Activated T-helper 2 cell treated with anti-CD3 and anti-CD28 coated beads, Interferon-gamma antibody, Interleukin-2, Interleukin-4, amounts not matched to agents 10 μg/mL and 5 μg/mL and 100 μg/mL, durations not matched to agents 14 hours and 24 hours and 36 hours (primary cell): ENCODE measurements around the gene NKX3-2. TPM values are rescaled to one million over a fixed set of nuclear protein-coding genes. Genes with fewer than 3 reads are reported as not detected.
"Not testable (repeated sequence)": the region's sequence is repeated elsewhere in the genome, so short reads cannot be mapped to it uniquely, and the experiment has no call there.

ENCODE experiments used
- DNase-seq: peaks from one replicate; pipeline ENCODE4 v3.0.0; 2021; ENCODE audit warnings: low spot score
- H3K27ac Mint-ChIP-seq: one replicate; pipeline ENCODE4 v1.8.0; 2021; ENCODE audit warnings: mixed read lengths
- H3K27me3 Mint-ChIP-seq: one replicate; pipeline ENCODE4 v1.8.0; 2021; ENCODE audit warnings: low read depth, mixed read lengths
- H3K36me3 Mint-ChIP-seq: one replicate; pipeline ENCODE4 v1.8.0; 2021; ENCODE audit warnings: low read depth, mixed read lengths
- H3K4me1 Mint-ChIP-seq: one replicate; pipeline ENCODE4 v1.8.0; 2021; ENCODE audit warnings: low read depth, mixed read lengths
- H3K4me3 Mint-ChIP-seq: one replicate; pipeline ENCODE4 v1.8.0; 2021; ENCODE audit warnings: low read depth, mild to moderate bottlenecking, moderate library complexity, mixed read lengths
- H3K9me3 Mint-ChIP-seq: one replicate; pipeline ENCODE4 v1.8.0; 2021; ENCODE audit warnings: mixed read lengths
- intact Hi-C: fragments of 100-400 bp; cut with micrococcal nuclease; formaldehyde crosslinking; loops from one replicate; pipeline ENCODE4 v1.15.1; 2023
- total RNA-seq: library from RNA; stranded (reverse); gene quantifications from 2 replicates; pipeline ENCODE4 v1.2.3, GENCODE V29; 2022

NKX3-2 gene
- total RNA-seq = not detected in 2 replicates

DNA sequence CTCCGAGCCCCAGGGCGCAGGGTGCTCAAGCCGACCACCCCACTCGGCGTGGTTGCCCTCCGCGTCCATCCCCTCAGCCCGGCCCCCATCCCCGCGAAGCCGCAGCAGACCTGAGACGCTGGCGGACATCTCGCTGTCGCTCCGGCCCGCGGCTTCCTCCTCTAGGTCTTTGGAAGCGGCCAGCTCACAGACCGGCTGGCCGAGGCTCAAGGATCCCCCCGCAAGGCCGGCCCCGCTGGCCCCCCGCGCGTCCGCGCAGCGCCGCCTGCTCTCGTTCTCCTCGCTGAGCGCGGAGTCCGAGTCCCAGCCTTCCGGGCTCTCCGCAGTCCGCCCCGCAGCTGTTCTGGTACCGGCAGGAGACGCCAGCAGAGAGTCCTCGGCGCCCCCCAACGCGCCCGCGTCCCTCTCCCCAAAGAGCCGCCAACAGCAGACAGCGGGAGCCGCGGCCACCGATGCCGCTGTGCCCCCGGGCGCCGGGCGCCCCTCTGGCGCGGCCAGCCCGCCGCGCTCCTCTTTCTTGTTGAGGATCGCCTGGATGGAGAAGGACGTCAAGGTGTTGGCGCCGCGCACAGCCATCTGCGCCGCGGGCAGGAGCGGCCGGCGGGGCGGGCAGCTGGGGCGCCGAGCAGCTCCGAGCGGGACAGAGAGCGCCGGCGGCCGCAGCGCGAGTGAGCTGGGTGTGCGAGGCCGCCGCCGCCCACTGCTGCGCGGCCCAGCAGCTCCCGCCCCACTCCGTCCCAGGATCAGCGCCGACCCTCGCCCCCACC, at the start of gene NKX3-2:
TSS of gene NKX3-2 (minus strand) at position 670 of the 767 bp plus-strand sequence. CDS start at position 576, 94 bp downstream.
- no peak for DNase-seq
- intact Hi-C loops = loop anchor here (2.0 to 10.0 kb wide), 2 partner anchors 15 to 159 kb away; no protein-coding TSS in a partner anchor
- H3K27ac Mint-ChIP-seq = peak within 1 kb of the TSS; percentile 58
- peak within 1 kb of the TSS; percentile 86 for H3K4me3 Mint-ChIP-seq
- peaks cover 69% of the 10 kb centered on the region for H3K27me3 Mint-ChIP-seq
- no peaks in the 10 kb centered on the region for H3K9me3 Mint-ChIP-seq
- H3K36me3 Mint-ChIP-seq = peaks cover 10% of the 10 kb centered on the region
- H3K4me1 Mint-ChIP-seq = peaks cover 31% of the 10 kb centered on the region

DNA sequence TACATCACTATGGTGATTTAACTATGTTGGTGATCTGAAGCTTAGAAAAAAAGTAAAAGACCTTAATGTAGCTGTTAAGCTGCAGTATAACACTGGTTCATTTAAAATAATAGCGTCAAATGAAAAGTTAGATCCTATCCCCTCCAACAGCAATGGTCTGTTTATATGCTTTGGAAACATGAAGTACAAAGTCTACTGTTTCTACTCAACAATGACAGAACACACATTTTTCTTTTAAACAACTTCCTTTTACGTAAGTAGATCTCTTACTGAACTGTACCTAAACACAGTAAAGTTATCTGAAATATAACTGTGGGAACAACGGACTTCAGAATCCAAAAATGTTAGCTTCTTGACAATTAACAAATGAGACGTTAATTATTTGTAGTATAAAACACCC, 47.9 kb upstream of the NKX3-2 start:
- H3K4me3 Mint-ChIP-seq = no peak overlapping the region
- no peaks in the 10 kb centered on the region for H3K9me3 Mint-ChIP-seq
- H3K27me3 Mint-ChIP-seq = no peaks in the 10 kb centered on the region
- H3K36me3 Mint-ChIP-seq = peaks cover 44% of the 10 kb centered on the region
- intact Hi-C loops = no loop called here
- H3K4me1 Mint-ChIP-seq = no peaks in the 10 kb centered on the region
- DNase-seq = no peak
- no peak overlapping the region for H3K27ac Mint-ChIP-seq

DNA sequence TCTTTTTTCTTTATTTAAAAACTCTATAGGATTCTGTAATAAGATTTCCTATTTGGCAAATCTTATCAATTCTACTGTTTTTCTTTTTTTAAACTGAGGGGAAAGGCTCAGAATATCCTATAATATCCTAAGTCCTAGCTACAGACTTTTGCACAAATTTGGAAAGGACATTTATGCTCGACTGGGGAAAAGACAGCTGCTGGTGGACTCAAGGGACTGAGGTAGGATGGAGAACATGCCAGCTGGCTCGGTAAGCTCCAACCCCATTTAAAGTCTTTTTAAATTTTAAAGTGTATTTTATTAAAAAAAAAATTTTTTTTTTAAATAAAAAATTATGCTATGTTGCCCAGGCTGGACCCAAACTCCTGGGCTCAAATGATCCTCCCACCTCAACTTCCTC, 46.5 kb upstream of the NKX3-2 start:
- Mint-ChIP-seq H3K27me3 (no peaks in the 10 kb centered on the region), H3K4me3 (no peak overlapping the region), H3K27ac (no peak overlapping the region), H3K36me3 (peaks cover 37% of the 10 kb centered on the region), H3K4me1 (no peaks in the 10 kb centered on the region), H3K9me3 (no peaks in the 10 kb centered on the region)
- DNase-seq = no peak
- intact Hi-C loops = no loop called here

DNA sequence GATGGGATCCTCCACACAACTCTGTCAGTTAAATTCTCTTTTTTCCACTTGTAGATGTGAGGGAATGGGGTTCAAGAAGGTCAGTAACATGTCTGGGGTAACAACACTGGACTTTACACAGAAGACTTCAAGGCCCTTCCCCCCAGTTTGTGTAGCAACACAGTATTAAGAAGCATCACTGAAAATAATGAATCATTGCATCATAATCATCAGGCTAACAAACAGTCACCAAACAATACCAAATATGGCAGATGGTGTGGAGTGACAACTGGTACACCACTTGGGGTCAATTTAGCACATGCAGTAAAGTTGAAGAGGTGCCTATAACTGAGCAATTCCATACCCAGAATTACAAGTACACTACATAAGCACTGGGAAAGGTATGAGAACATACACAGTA, 44.6 kb upstream of the NKX3-2 start:
- H3K36me3 Mint-ChIP-seq = peaks cover 42% of the 10 kb centered on the region
- no peak overlapping the region for H3K4me3 Mint-ChIP-seq
- no peaks in the 10 kb centered on the region for H3K9me3 Mint-ChIP-seq
- no peak overlapping the region for H3K27ac Mint-ChIP-seq
- H3K27me3 Mint-ChIP-seq = no peaks in the 10 kb centered on the region
- intact Hi-C loops = no loop called here
- no peak for DNase-seq
- H3K4me1 Mint-ChIP-seq = no peaks in the 10 kb centered on the region

DNA sequence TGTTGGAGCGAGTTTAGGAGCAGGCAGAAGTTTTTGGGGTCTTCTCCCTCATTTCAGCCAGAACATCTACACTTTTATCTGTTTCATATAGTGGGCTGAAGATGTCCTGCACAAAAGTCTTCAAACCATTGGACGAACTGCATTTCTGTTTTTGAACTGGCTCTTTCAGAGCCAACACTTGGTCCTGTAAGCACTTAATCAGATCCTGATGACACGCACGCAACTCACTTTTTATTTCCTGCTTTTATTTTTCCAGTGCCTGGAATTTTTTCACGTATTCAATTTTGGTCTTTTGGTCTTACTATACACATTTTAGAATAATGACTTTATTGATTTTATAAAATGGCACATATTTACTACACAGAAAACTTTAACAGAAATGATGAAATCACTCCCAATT, 40.2 kb upstream of the NKX3-2 start:
- H3K36me3 Mint-ChIP-seq = peaks cover 42% of the 10 kb centered on the region
- no peak overlapping the region for H3K27ac Mint-ChIP-seq
- DNase-seq = no peak
- intact Hi-C loops = no loop called here
- H3K4me1 Mint-ChIP-seq = no peaks in the 10 kb centered on the region
- H3K27me3 Mint-ChIP-seq = no peaks in the 10 kb centered on the region
- no peaks in the 10 kb centered on the region for H3K9me3 Mint-ChIP-seq
- no peak overlapping the region for H3K4me3 Mint-ChIP-seq

DNA sequence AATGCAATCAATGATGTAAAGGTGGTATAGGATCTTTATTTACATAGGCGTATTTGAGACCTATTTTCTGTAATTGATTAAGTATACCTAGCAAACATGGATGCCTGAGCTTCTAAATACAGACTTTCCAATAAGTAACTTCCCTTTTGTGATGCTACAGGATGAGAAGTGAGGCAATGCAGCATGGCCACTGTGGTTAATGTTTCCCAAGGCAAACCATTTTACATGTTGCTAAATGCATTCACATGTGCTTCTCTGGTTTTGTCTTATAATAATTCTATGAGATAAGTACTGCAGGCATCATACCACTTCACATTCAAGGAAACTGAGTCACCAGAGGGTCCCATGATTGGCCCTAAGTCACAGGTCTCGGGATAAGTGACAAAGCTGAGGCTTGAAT, 35.7 kb upstream of the NKX3-2 start:
- Mint-ChIP-seq H3K27me3 (no peaks in the 10 kb centered on the region), H3K4me1 (no peaks in the 10 kb centered on the region), H3K4me3 (no peak overlapping the region), H3K36me3 (peaks cover 45% of the 10 kb centered on the region), H3K27ac (no peak overlapping the region), H3K9me3 (no peaks in the 10 kb centered on the region)
- intact Hi-C loops = no loop called here
- DNase-seq = no peak

DNA sequence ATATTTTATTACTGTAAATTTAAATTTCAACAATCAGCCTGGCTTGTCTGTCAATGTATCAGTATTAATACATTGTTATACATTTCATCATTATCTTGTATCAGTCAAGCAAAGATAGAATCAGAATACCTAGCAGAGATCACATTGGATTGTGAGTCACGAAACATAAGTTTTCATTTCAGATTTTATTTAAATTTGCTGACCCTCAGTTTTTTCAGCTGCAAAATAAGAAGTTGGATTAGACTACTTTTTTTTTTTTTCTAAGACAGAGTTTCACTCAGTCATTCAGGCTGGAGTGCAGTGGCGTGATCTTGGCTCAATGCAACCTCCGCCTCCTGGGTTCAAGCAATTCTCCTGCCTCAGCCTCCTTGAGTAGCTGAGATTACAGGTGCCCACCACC, 33.4 kb upstream of the NKX3-2 start:
- Mint-ChIP-seq H3K9me3 (no peaks in the 10 kb centered on the region), H3K27me3 (no peaks in the 10 kb centered on the region), H3K36me3 (peaks cover 46% of the 10 kb centered on the region), H3K4me3 (no peak overlapping the region), H3K27ac (no peak overlapping the region), H3K4me1 (no peaks in the 10 kb centered on the region)
- no peak for DNase-seq
- intact Hi-C loops = no loop called here

DNA sequence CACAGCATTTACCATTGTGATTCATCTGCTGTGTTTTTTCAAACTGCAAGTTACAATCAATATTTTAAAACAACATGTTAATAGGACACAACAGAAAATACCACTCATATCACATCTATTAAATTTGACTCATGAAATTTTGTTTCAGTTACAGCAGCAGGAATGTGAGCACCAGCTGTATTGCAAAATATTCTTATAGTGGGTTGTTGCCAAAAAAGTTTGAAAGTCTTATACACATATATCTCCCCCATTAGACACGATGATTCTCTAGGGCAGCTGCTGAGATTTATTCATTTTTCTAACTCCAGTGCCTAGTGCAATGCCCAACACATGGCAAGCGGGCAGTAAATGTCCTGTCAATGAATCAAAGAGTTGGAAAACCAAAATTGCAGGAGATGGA, 26.6 kb upstream of the NKX3-2 start:
- Mint-ChIP-seq H3K4me3 (no peak overlapping the region), H3K27me3 (no peaks in the 10 kb centered on the region), H3K4me1 (no peaks in the 10 kb centered on the region), H3K27ac (no peak overlapping the region), H3K36me3 (peaks cover 52% of the 10 kb centered on the region), H3K9me3 (no peaks in the 10 kb centered on the region)
- no peak for DNase-seq
- intact Hi-C loops = no loop called here

DNA sequence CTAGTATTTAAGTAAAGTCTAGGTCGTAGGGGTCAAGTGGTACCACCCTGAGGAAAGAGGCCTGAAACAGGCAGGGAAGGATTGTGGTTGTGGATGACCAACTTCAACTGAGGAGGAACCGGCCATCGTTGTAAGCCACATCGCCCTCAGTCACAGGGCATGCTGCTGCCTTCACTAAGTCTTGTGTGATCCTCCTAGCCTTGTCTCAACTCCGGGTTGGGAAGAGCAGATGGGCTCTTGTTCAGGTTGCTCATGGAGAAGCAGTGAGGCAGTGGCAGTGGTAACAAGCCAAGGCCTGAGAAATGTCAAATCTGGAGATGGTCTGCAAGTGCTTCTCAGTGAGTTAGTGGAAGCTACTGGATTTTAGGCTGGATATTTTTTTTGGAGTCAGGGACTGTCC, 22.8 kb upstream of the NKX3-2 start:
- Mint-ChIP-seq H3K4me1 (no peaks in the 10 kb centered on the region), H3K36me3 (peaks cover 40% of the 10 kb centered on the region), H3K27ac (no peak overlapping the region), H3K27me3 (no peaks in the 10 kb centered on the region), H3K4me3 (no peak overlapping the region), H3K9me3 (no peaks in the 10 kb centered on the region)
- intact Hi-C loops = no loop called here
- no peak for DNase-seq

DNA sequence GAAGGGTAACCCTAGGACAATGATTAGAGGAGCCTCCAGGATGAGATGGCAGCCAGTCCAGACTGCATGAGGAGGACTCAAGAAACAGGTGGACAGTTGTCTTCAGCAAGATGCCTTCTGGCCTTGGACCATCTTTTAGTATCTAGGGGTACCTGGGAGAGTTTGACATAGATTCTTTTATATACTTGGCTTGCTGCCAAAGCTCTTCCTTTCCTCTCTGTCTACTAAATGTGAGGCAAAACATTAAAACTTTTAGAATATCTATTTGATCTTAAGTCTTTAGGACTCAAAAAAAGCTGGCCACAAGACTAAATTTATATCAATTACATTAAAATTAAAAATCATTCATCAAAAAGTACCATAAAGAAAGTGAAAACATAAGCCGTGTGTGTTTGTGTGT, 18.6 kb upstream of the NKX3-2 start:
- no peak for DNase-seq
- intact Hi-C loops = no loop called here
- Mint-ChIP-seq H3K36me3 (peaks cover 11% of the 10 kb centered on the region), H3K9me3 (no peaks in the 10 kb centered on the region), H3K4me3 (no peak overlapping the region), H3K27ac (no peak overlapping the region), H3K4me1 (no peaks in the 10 kb centered on the region), H3K27me3 (no peaks in the 10 kb centered on the region)

DNA sequence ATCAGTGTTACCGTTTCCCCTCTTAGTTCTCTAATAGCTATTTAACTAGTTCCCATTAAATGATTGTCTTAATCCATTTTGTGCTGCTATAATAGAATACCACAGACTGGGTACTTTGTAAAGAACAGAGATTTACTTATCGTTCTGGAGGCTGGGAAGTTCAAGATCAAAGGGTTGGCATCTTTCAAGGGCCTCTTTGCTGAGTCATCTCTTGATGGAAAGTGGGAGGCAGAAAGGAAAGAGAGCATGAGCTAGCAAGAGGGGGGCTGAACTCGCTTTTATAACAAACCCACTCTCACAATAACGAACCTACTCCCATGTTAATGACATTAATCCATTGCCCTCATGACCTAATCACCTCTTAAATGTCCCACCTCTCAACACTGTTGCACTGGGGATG, 17.4 kb upstream of the NKX3-2 start:
- H3K4me3 Mint-ChIP-seq = no peak overlapping the region
- no peaks in the 10 kb centered on the region for H3K27me3 Mint-ChIP-seq
- H3K4me1 Mint-ChIP-seq = no peaks in the 10 kb centered on the region
- intact Hi-C loops = no loop called here
- H3K27ac Mint-ChIP-seq = no peak overlapping the region
- no peaks in the 10 kb centered on the region for H3K9me3 Mint-ChIP-seq
- DNase-seq = no peak
- H3K36me3 Mint-ChIP-seq = peaks cover 5% of the 10 kb centered on the region

DNA sequence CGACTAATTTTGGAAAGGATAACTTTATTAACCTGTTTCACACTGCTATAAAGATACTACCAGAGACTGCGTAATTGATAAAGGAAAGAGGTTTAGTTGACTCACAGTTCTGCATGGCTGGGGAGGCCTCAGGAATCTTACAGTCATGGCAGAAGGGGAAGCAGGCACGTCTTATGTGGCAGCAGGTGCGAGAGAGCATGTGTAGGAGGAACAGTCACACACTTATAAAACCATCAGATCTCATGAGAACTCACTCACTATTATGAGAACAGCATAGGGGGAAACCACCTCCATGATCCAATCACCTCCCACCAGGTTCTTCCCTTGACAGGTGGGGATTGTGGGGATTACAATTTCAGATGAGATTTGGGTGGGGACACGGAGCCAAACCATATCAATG, 15.8 kb upstream of the NKX3-2 start:
- intact Hi-C loops, H3K36me3 Mint-ChIP-seq, DNase-seq, H3K4me1 Mint-ChIP-seq, H3K27me3 Mint-ChIP-seq, H3K27ac Mint-ChIP-seq, H3K9me3 Mint-ChIP-seq, H3K4me3 Mint-ChIP-seq: not testable (repeated sequence)

DNA sequence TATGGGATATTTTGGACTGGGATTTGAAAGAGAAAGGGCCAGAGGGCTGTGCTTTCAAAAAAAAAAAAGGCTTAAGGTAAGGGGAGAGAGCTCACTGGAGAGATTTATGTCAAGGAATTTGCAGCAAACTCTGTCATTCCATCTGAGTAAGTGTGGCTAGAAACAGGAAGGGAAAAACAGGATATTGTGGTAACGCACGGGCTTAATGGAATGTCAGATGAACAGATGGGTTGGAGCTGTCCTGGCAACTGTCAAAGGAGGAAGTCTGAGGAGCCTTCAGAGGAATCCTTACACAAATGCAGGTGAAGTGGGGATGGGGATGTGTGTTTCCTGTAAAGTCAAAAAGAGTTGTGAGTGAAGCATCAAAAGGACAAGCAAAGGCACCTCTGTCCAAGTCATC, 15.1 kb upstream of the NKX3-2 start:
- Mint-ChIP-seq H3K4me1 (no peaks in the 10 kb centered on the region), H3K27me3 (no peaks in the 10 kb centered on the region), H3K27ac (no peak overlapping the region), H3K4me3 (no peak overlapping the region), H3K36me3 (no peaks in the 10 kb centered on the region), H3K9me3 (no peaks in the 10 kb centered on the region)
- DNase-seq = no peak
- intact Hi-C loops = no loop called here

DNA sequence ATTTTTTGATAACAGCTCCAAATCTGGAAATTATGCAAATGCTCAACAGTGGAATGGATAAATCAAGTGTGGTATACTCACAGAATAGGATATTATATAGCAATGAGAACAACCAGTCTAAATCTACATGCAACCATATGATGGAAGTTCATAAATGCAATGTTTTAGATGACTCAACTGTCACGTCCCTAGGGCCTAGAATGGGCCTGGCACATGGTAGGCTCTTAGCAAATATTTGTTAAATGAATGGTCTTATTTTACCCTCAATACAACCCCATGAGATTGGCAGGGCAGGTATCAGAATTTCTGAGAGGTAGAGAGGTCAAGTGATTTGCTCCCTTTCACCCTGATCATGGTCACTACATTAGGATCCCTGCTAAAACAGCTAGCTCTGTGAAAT, 14.6 kb upstream of the NKX3-2 start:
- no peaks in the 10 kb centered on the region for H3K27me3 Mint-ChIP-seq
- no peak overlapping the region for H3K4me3 Mint-ChIP-seq

More for the DNA sequence above, 14.6 kb upstream of the NKX3-2 start:
- intact Hi-C loops = no loop called here
- Mint-ChIP-seq H3K9me3 (no peaks in the 10 kb centered on the region), H3K27ac (no peak overlapping the region), H3K36me3 (no peaks in the 10 kb centered on the region), H3K4me1 (no peaks in the 10 kb centered on the region)
- DNase-seq = no peak
